SK-N-SH (cell line): ENCODE results near the gene CPSF4. TPM values are rescaled to one million over a fixed set of nuclear protein-coding genes. Genes with fewer than 3 reads are reported as not detected.

Source experiments
- CTCF ChIA-PET: fragments of 300-600, 350-600 bp; formaldehyde crosslinking; extraction: SDS; loops from one replicate; lab custom pipeline; 2021; lab: Yijun Ruan, JAX
- POLR2A ChIA-PET: fragments of 350-600 bp; sonication (Branson Sonifier 250); formaldehyde crosslinking; extraction: SDS; loops from one replicate; lab custom pipeline; 2020; ENCODE audit warnings: antibody characterized with exemption, inconsistent platforms; lab: Yijun Ruan, JAX
- DNase-seq: peaks from one replicate; pipeline ENCODE4 v3.0.0; 2012
- H2AFZ ChIP-seq: fragments of 200-600 bp; sonication (generic); 2 replicates; pipeline ENCODE4 v1.8.1; 2016; ENCODE audit warnings: antibody characterized with exemption, mild to moderate bottlenecking, low read depth
- H3F3A ChIP-seq: fragments of 200-600 bp; sonication (generic); replicated peaks from 2 replicates; pipeline ENCODE3; 2016; ENCODE audit warnings: antibody characterized with exemption, mild to moderate bottlenecking; ENCODE audit not compliant: insufficient read depth
- H3K27ac ChIP-seq, 2 experiments: fragments of 200-500 bp in 1 of 2; fragments of 200-600 bp in 1 of 2; sonication (Bioruptor generic) in 1 of 2; sonication (generic), shearing (Covaris generic) in 1 of 2; 2 replicates each; pipeline versions ENCODE4 v1.5.1 to v1.6.1; 2014 to 2016; ENCODE audit warnings: low read depth in 2 of 2, inconsistent platforms in 1 of 2, low read length in 1 of 2, mild to moderate bottlenecking in 1 of 2, mixed read lengths in 1 of 2
- H3K27me3 ChIP-seq: fragments of 200-600 bp; sonication (generic), shearing (Covaris generic); 2 replicates; pipeline ENCODE4 v1.6.1; 2016; ENCODE audit warnings: mixed run types; ENCODE audit not compliant: insufficient read depth
- H3K36me3 ChIP-seq, 2 experiments: fragments of 200-500 bp in 1 of 2; fragments of 200-600 bp in 1 of 2; sonication (Bioruptor generic) in 1 of 2; sonication (generic) in 1 of 2; replicated peaks in 1 of 2; 2 replicates each; pipeline versions ENCODE3 to v1.5.1; 2014 to 2016; ENCODE audit warnings: low read length in 1 of 2, mild to moderate bottlenecking in 1 of 2; ENCODE audit not compliant: insufficient read depth in 2 of 2, control insufficient read depth in 1 of 2
- H3K4me1 ChIP-seq, 2 experiments: fragments of 200-500 bp in 1 of 2; fragments of 200-600 bp in 1 of 2; sonication (Bioruptor generic) in 1 of 2; sonication (generic), shearing (Covaris generic) in 1 of 2; 2 replicates each; pipeline versions ENCODE4 v1.5.1 to v1.6.1; 2014 to 2016; ENCODE audit warnings: low read depth in 1 of 2, low read length in 1 of 2, mixed run types in 1 of 2; ENCODE audit not compliant: insufficient read depth in 2 of 2, control insufficient read depth in 1 of 2
- H3K4me2 ChIP-seq: fragments of 200-600 bp; sonication (generic), shearing (Covaris generic); 2 replicates; pipeline ENCODE4 v1.6.1; 2017; ENCODE audit warnings: mixed run types
- H3K4me3 ChIP-seq, 2 experiments: fragments of 200-500 bp in 1 of 2; fragments of 200-600 bp in 1 of 2; sonication (Bioruptor generic) in 1 of 2; sonication (generic), shearing (Covaris generic) in 1 of 2; 2 replicates each; pipeline versions ENCODE4 v1.5.1 to v1.8.1; 2014 to 2016; ENCODE audit warnings: low read depth in 2 of 2, inconsistent platforms in 1 of 2, low read length in 1 of 2, mild to moderate bottlenecking in 1 of 2, mixed read lengths in 1 of 2, moderate library complexity in 1 of 2
- H3K79me2 ChIP-seq: fragments of 200-600 bp; sonication (generic); 2 replicates; pipeline ENCODE4 v1.8.1; 2017; ENCODE audit warnings: mild to moderate bottlenecking; ENCODE audit not compliant: insufficient read depth
- H3K9ac ChIP-seq: fragments of 200-600 bp; sonication (generic); 2 replicates; pipeline ENCODE4 v1.6.1; 2017; ENCODE audit warnings: mixed run types
- H3K9me2 ChIP-seq: fragments of 200-600 bp; sonication (generic); 2 replicates; pipeline ENCODE4 v1.6.1; 2017; ENCODE audit warnings: mixed run types
- H3K9me3 ChIP-seq: fragments of 200-600 bp; sonication (generic); 2 replicates; pipeline ENCODE4 v1.6.1; 2017; ENCODE audit warnings: mixed run types, mild to moderate bottlenecking, moderate library complexity
- H4K20me1 ChIP-seq: fragments of 200-600 bp; sonication (generic); 2 replicates; pipeline ENCODE4 v1.6.1; 2017; ENCODE audit warnings: mild to moderate bottlenecking, mixed run types; ENCODE audit not compliant: insufficient read depth
- ELF1 ChIP-seq: IDR thresholded peaks from 2 replicates; pipeline ENCODE4 v1.4.0; 2012
- FOSL2 ChIP-seq: IDR thresholded peaks from 2 replicates; pipeline ENCODE4 v1.4.0; 2012; ENCODE audit warnings: low read depth, mild to moderate bottlenecking, moderate library complexity, borderline replicate concordance
- FOXM1 ChIP-seq: IDR thresholded peaks from 2 replicates; pipeline ENCODE4 v1.4.0; 2012; ENCODE audit warnings: low read depth, mild to moderate bottlenecking
- GATA2 ChIP-seq: sonication (generic); formaldehyde crosslinking; IDR thresholded peaks from 2 replicates; pipeline ENCODE4 v1.5.0; 2020; ENCODE audit warnings: mild to moderate bottlenecking, missing genetic modification reagents
- SIN3A ChIP-seq: IDR thresholded peaks from 2 replicates; pipeline ENCODE4 v1.6.1; 2012; ENCODE audit warnings: low read depth, mild to moderate bottlenecking, low read length, moderate library complexity, borderline replicate concordance
- YY1 ChIP-seq: IDR thresholded peaks from 2 replicates; pipeline ENCODE4 v1.4.0; 2012; ENCODE audit warnings: low read depth, mild to moderate bottlenecking
- WGBS: methylation state at CpG from one replicate; pipeline ENCODE4 v1.1.6; 2017; ENCODE audit warnings: low lambda C conversion rate; 5-methylcytosine and 5-hydroxymethylcytosine counted together
- polyA plus RNA-seq, 3 experiments: library from polyadenylated mRNA; depleted of rRNA; stranded (reverse); fragments of >200 nt; gene quantifications; 2 replicates each; pipeline ENCODE4 v1.2.3, GENCODE V29; 2012
- TF ChIP-seq, protein P1 (sequence below): IDR thresholded peaks from 2 replicates; pipeline ENCODE4; 2012

CPSF4 gene
- polyA plus RNA-seq, 1 of the 3 experiments (the other 2 are of a cell fraction), result 101 TPM

DNA sequence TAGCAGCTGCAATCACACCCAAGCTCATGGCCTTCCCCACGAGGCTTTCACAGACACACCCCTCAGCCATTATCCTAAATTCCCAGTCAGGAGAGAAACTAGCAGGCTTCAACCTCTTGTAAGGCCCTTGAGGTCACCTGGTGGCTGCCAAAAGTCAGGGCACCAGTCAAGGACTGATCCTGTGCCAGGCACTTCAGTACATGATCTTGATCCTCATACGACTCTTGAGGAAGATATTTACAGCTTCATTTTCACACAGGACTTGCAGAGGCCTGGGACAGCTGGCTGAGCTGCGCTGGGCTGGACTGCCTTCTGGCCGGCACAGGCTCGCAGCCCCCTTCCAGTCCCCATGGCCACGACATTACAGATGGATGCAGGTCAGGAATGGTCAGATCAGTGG is 39.1 kb upstream of the CPSF4 start:
- WGBS, result 79% methylated on average over 5 of the region's 6 CpGs
- peaks cover 56 to 74% of the 10 kb centered on the region in 2 experiments for H3K36me3 ChIP-seq
- no peak overlapping the region for H3K27ac ChIP-seq
- DNase-seq, result no peak
- H3F3A ChIP-seq, result peaks cover 56% of the 10 kb centered on the region
- no peaks in the 10 kb centered on the region for H3K27me3 ChIP-seq
- POLR2A ChIA-PET, result interaction anchor here (10.2 kb wide), 1 partner anchor 8 kb away, joined by 102 read pairs; the partner anchor contains the start of genes BUD31 and PDAP1
- CTCF ChIA-PET, result interaction anchor here (2.8 to 3.2 kb wide), 2 partner anchors 9 to 16 kb away, joined by 10 to 16 read pairs; partner anchors contain the start of genes BUD31 and PDAP1
- peaks cover 61% of the 10 kb centered on the region for H4K20me1 ChIP-seq
- no peaks in the 10 kb centered on the region for H3K9me3 ChIP-seq
- no peak overlapping the region for H2AFZ ChIP-seq
- H3K4me2 ChIP-seq, result no peak overlapping the region
- peaks cover 34% of the 10 kb centered on the region for H3K79me2 ChIP-seq
- no peaks in the 10 kb centered on the region for H3K9me2 ChIP-seq
- H3K9ac ChIP-seq, result no peak overlapping the region
- H3K4me3 ChIP-seq, result no peak overlapping the region
- peak; percentile 14; the same call in 1 of the 2 replicates for TF ChIP-seq SIN3A
- TF ChIP-seq YY1, result no peak
- peaks cover 0 to 5% of the 10 kb centered on the region in 2 experiments; a peak in 1 of 4 replicates for H3K4me1 ChIP-seq

GRCh38 chr7:99402854-99403253 is 35.9 kb upstream of the CPSF4 start:
- Histone ChIP-seq H3K4me1 (peaks cover 9 to 19% of the 10 kb centered on the region in 2 experiments; a peak in 3 of 4 replicates), H3K9me2 (no peaks in the 10 kb centered on the region)
- TF ChIP-seq, protein P1, sequence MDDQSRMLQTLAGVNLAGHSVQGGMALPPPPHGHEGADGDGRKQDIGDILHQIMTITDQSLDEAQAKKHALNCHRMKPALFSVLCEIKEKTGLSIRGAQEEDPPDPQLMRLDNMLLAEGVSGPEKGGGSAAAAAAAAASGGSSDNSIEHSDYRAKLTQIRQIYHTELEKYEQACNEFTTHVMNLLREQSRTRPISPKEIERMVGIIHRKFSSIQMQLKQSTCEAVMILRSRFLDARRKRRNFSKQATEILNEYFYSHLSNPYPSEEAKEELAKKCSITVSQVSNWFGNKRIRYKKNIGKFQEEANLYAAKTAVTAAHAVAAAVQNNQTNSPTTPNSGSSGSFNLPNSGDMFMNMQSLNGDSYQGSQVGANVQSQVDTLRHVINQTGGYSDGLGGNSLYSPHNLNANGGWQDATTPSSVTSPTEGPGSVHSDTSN, result no peak
- TF ChIP-seq, all 33 proteins: peak for 0
- DNase-seq, result no peak
- H3F3A ChIP-seq, result peaks cover 28% of the 10 kb centered on the region
- ChIA-PET POLR2A (interaction anchor here (3.1 kb wide), 1 partner anchor 10 kb away, joined by 25 read pairs; no protein-coding TSS in a partner anchor), CTCF (interaction anchor here (1.1 kb wide), 2 partner anchors 9 to 37 kb away, joined by 3 to 5 read pairs; no protein-coding TSS in a partner anchor)
- peaks cover 48 to 51% of the 10 kb centered on the region in 2 experiments for H3K36me3 ChIP-seq
- no peak overlapping the region for H3K4me2 ChIP-seq
- H3K27me3 ChIP-seq, result no peaks in the 10 kb centered on the region
- no peak overlapping the region for H3K9ac ChIP-seq
- WGBS, result 100% methylated on average over 3 of the region's 3 CpGs
- peaks cover 61% of the 10 kb centered on the region for H4K20me1 ChIP-seq
- peaks cover 67% of the 10 kb centered on the region for H3K79me2 ChIP-seq
- no peaks in the 10 kb centered on the region for H3K9me3 ChIP-seq
- H2AFZ ChIP-seq, result no peak overlapping the region
- H3K27ac ChIP-seq, result no peak overlapping the region
- no peak overlapping the region for H3K4me3 ChIP-seq

DNA sequence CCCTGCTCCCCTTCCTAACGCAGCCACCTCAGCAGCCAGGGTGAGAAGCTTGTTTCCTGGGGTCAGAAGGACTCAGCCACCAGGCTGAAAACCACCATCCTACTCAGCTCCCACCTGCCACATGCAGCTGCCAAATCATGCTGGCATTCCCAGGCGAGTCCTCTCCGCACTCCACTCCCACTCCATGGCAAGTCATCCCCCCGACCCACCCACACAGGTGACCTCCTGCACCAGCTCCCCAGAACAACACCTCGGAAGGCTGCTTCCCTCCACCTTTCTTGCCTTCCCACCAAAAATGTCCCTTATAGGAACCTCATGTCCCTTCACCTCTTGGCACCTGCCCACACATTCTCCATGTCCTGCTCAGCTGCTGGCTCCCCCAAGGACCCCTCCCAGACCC is 35.0 kb upstream of the CPSF4 start:
- Histone ChIP-seq H3K9ac (no peak overlapping the region), H3K27ac (no peak overlapping the region), H3K27me3 (no peaks in the 10 kb centered on the region), H4K20me1 (peaks cover 61% of the 10 kb centered on the region), H3K9me2 (no peaks in the 10 kb centered on the region), H3K79me2 (peaks cover 76% of the 10 kb centered on the region), H2AFZ (no peak overlapping the region), H3K4me1 (peaks cover 9 to 19% of the 10 kb centered on the region in 2 experiments; a peak in 3 of 4 replicates), H3F3A (peaks cover 20% of the 10 kb centered on the region), H3K4me2 (no peak overlapping the region), H3K4me3 (no peak overlapping the region), H3K36me3 (peaks cover 48% of the 10 kb centered on the region in 2 experiments), H3K9me3 (no peaks in the 10 kb centered on the region)
- ChIA-PET POLR2A (interaction anchor here (3.1 kb wide), 1 partner anchor 11 kb away, joined by 25 read pairs; no protein-coding TSS in a partner anchor), CTCF (interaction anchor here (1.1 kb wide), 1 partner anchor 38 kb away, joined by 5 read pairs; no protein-coding TSS in a partner anchor)
- no peak for DNase-seq
- TF ChIP-seq FOXM1 (no peak), ELF1 (no peak), GATA2 (CRISPR knock-in tag) (no peak), FOSL2 (no peak)
- 89% methylated on average over 5 of the region's 5 CpGs for WGBS
